Common myeloid progenitor, CD34-positive (primary cell): ENCODE data around the gene CLK3.

Source experiments
- CTCF ChIA-PET: fragments of 350-600 bp; sonication (Branson Sonifier 250); formaldehyde crosslinking; loops from one replicate; lab custom pipeline; 2021; ENCODE audit warnings: antibody characterized with exemption; lab: Charles Lee
- POLR2A ChIA-PET: fragments of 350-600 bp; sonication (Branson Sonifier 250); formaldehyde crosslinking; loops from one replicate; lab custom pipeline; 2021; ENCODE audit warnings: antibody characterized with exemption; lab: Charles Lee
- DNase-seq, 3 donors: peaks; one replicate each; pipeline versions ENCODE4 v3.0.0 to v3.0.0-alpha.2; 2013
- H3K27ac ChIP-seq, 2 experiments: 1 replicate in 1 of 2; 2 replicates in 1 of 2; pipeline ENCODE4 v1.7.0; 2013; ENCODE audit warnings: inconsistent platforms in 2 of 2, low read length in 2 of 2, mild to moderate bottlenecking in 2 of 2, low read depth in 1 of 2, moderate library complexity in 1 of 2; ENCODE audit not compliant: severe bottlenecking in 2 of 2, insufficient read depth in 1 of 2, poor library complexity in 1 of 2
- H3K27me3 ChIP-seq, 5 experiments: replicated peaks in 2 of 5; 1 replicate in 3 of 5; 2 replicates in 2 of 5; pipeline versions ENCODE4 v1.6.1 to v1.7.0; 2013; ENCODE audit warnings: low read length in 4 of 5, mild to moderate bottlenecking in 2 of 5, moderate library complexity in 2 of 5, inconsistent platforms in 1 of 5; ENCODE audit not compliant: insufficient read depth in 5 of 5, control insufficient read depth in 4 of 5
- H3K36me3 ChIP-seq, 4 experiments: 1 replicate in 2 of 4; 2 replicates in 2 of 4; pipeline versions ENCODE4 v1.6.1 to v1.7.0; 2013; ENCODE audit warnings: low read length in 3 of 4, control low read depth in 1 of 4, mild to moderate bottlenecking in 1 of 4; ENCODE audit not compliant: control insufficient read depth in 4 of 4, insufficient read depth in 4 of 4
- H3K4me1 ChIP-seq, 4 experiments: 1 replicate in 3 of 4; 2 replicates in 1 of 4; pipeline versions ENCODE4 v1.6.1 to v1.7.1; 2013; ENCODE audit warnings: low read length in 3 of 4, mild to moderate bottlenecking in 3 of 4, control low read depth in 1 of 4, inconsistent platforms in 1 of 4, moderate library complexity in 1 of 4; ENCODE audit not compliant: control insufficient read depth in 4 of 4, insufficient read depth in 4 of 4; ENCODE audit errors: control extremely low read depth in 1 of 4
- H3K4me3 ChIP-seq, 7 experiments: 1 replicate in 4 of 7; 2 replicates in 3 of 7; pipeline versions ENCODE4 v1.5.1 to v1.7.0; 2013; ENCODE audit warnings: mild to moderate bottlenecking in 7 of 7, low read length in 6 of 7, moderate library complexity in 6 of 7, inconsistent platforms in 2 of 7, low read depth in 2 of 7, control low read depth in 1 of 7; ENCODE audit not compliant: insufficient read depth in 4 of 7, control insufficient read depth in 1 of 7; ENCODE audit errors: extremely low read depth in 1 of 7
- H3K9me3 ChIP-seq, 5 experiments: 1 replicate in 4 of 5; 2 replicates in 1 of 5; pipeline versions ENCODE4 v1.6.1 to v1.7.1; 2013; ENCODE audit warnings: low read length in 4 of 5, mild to moderate bottlenecking in 2 of 5, inconsistent platforms in 1 of 5, low read depth in 1 of 5, moderate library complexity in 1 of 5; ENCODE audit not compliant: control insufficient read depth in 4 of 5, insufficient read depth in 2 of 5; ENCODE audit errors: control extremely low read depth in 1 of 5
- WGBS: methylation state at CpG from one replicate; pipeline ENCODE4 v1.1.5; 2013; ENCODE audit not compliant: insufficient coverage; 5-methylcytosine and 5-hydroxymethylcytosine counted together

Gene CLK3

GRCh38 chr15:74579001-74579400, 36.6 kb upstream of the CLK3 start:
- no peak for DNase-seq
- ChIA-PET CTCF (no interaction called here), POLR2A (no interaction called here)
- H3K27me3 ChIP-seq: no peaks in the 10 kb centered on the region
- no peaks in the 10 kb centered on the region for H3K9me3 ChIP-seq
- no peak overlapping the region for H3K27ac ChIP-seq
- WGBS: 100% methylated on average over 5 of the region's 9 CpGs
- H3K4me3 ChIP-seq: no peak overlapping the region
- H3K36me3 ChIP-seq: peaks cover 7 to 41% (median 35%) of the 10 kb centered on the region in 4 experiments
- peaks cover 0 to 11% (median 1%) of the 10 kb centered on the region in 4 experiments for H3K4me1 ChIP-seq

GRCh38 chr15:74580538-74581350, 34.9 kb upstream of the CLK3 start:
- DNase-seq: peak in 1 of 3 donors; percentile 11
- no peaks in the 10 kb centered on the region for H3K27me3 ChIP-seq
- peaks cover 2 to 40% (median 25%) of the 10 kb centered on the region in 4 experiments for H3K36me3 ChIP-seq
- ChIA-PET CTCF (interaction anchor here (1.0 kb wide), 1 partner anchor 11 kb away, joined by 3 read pairs; no protein-coding TSS in a partner anchor), POLR2A (interaction anchor here (0.6 to 1.2 kb wide), 2 partner anchors 18 to 27 kb away, joined by 3 to 6 read pairs; no protein-coding TSS in a partner anchor)
- 91% methylated on average over 6 of the region's 7 CpGs for WGBS
- no peaks in the 10 kb centered on the region for H3K9me3 ChIP-seq
- peaks cover 0 to 24% (median 6%) of the 10 kb centered on the region in 4 experiments for H3K4me1 ChIP-seq
- H3K27ac ChIP-seq: no peak overlapping the region
- no peak overlapping the region for H3K4me3 ChIP-seq

DNA sequence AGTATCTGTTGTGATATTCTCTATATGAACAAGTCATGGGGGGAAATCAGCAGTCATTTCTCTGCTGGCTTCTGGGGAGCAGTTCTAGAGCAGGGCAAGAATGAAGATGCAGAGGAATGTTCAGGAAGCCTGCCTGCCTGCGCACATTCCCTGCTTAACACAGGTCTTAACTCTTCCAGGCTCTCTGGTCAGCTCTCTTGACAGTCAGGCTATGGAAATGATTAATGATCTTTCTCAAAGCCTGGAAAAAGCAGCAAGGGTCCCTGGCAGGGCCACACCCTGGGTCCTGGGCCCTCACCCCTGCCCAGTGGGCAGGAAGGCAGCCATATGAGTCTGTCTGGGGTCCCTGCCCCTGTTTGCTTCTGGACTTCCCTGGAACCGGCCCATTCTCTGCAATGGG, 31.4 kb upstream of the CLK3 start:
- peaks cover 0 to 24% (median 8%) of the 10 kb centered on the region in 4 experiments for H3K4me1 ChIP-seq
- WGBS: 82% methylated on average over 1 of the region's 2 CpGs
- no peaks in the 10 kb centered on the region for H3K27me3 ChIP-seq
- H3K4me3 ChIP-seq: no peak overlapping the region
- H3K9me3 ChIP-seq: no peaks in the 10 kb centered on the region
- H3K27ac ChIP-seq: no peak overlapping the region
- CTCF ChIA-PET: interaction anchor here (1.1 kb wide), 1 partner anchor 38 kb away, joined by 3 read pairs; no protein-coding TSS in a partner anchor
- H3K36me3 ChIP-seq: peaks cover 2 to 30% (median 19%) of the 10 kb centered on the region in 4 experiments
- POLR2A ChIA-PET: no interaction called here
- DNase-seq: no peak

DNA sequence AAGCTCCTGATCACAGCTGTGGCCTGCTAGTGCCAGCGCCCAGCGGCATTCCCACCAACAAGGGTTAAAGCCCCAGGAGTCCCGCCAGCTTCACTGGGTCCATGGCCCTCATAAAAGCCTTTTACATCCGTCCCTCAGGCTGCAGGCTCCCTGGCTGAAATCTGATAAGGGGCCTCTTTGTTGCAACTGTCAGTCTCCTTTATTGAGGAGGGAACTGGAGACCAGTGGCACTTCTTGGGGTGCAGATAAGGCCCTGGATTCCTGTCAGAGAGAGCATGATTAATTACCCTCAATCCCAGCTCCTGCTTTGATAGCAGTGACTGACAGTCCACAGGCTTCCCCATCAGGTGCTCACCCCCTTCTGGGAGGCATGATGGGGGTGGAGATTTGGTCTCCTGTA, 30.9 kb upstream of the CLK3 start:
- CTCF ChIA-PET: interaction anchor here (0.7 to 1.1 kb wide), 2 partner anchors 39 to 80 kb away, joined by 3 read pairs; no protein-coding TSS in a partner anchor

GRCh38 chr15:74585191-74585590, 30.4 kb upstream of the CLK3 start:
- no peak for DNase-seq
- H3K36me3 ChIP-seq: peaks cover 5 to 35% (median 22%) of the 10 kb centered on the region in 4 experiments
- no CpG with 5 or more reads among the region's 3 CpGs for WGBS
- ChIA-PET POLR2A (no interaction called here), CTCF (interaction anchor here (0.7 to 1.1 kb wide), 2 partner anchors 39 to 81 kb away, joined by 3 read pairs; no protein-coding TSS in a partner anchor)
- no peaks in the 10 kb centered on the region for H3K9me3 ChIP-seq
- peaks cover 0 to 24% (median 8%) of the 10 kb centered on the region in 4 experiments for H3K4me1 ChIP-seq
- H3K27ac ChIP-seq: no peak overlapping the region
- no peaks in the 10 kb centered on the region for H3K27me3 ChIP-seq
- H3K4me3 ChIP-seq: no peak overlapping the region

More for the DNA sequence above, 30.9 kb upstream of the CLK3 start:
- no peaks in the 10 kb centered on the region for H3K27me3 ChIP-seq
- peaks cover 0 to 24% (median 8%) of the 10 kb centered on the region in 4 experiments for H3K4me1 ChIP-seq
- POLR2A ChIA-PET: no interaction called here
- peak in 2 of 3 donors; percentile 12 to 33 for DNase-seq
- H3K27ac ChIP-seq: no peak overlapping the region
- peaks cover 2 to 31% (median 20%) of the 10 kb centered on the region in 4 experiments for H3K36me3 ChIP-seq
- no peak overlapping the region for H3K4me3 ChIP-seq
- H3K9me3 ChIP-seq: no peaks in the 10 kb centered on the region
- 37% methylated on average over 3 of the region's 4 CpGs for WGBS

GRCh38 chr15:74585857-74586256, 29.8 kb upstream of the CLK3 start:
- 100% methylated on average over 8 of the region's 9 CpGs for WGBS

GRCh38 chr15:74589826-74590225, 25.8 kb upstream of the CLK3 start:
- Histone ChIP-seq H3K36me3 (peaks cover 9 to 59% (median 43%) of the 10 kb centered on the region in 4 experiments), H3K27ac (no peak overlapping the region)
- POLR2A ChIA-PET: no interaction called here

More at GRCh38 chr15:74585857-74586256, 29.8 kb upstream of the CLK3 start:
- ChIA-PET CTCF (no interaction called here), POLR2A (no interaction called here)
- no peaks in the 10 kb centered on the region for H3K9me3 ChIP-seq
- H3K27me3 ChIP-seq: no peaks in the 10 kb centered on the region
- H3K4me1 ChIP-seq: peaks cover 0 to 21% (median 8%) of the 10 kb centered on the region in 4 experiments
- no peak overlapping the region for H3K27ac ChIP-seq
- peaks cover 7 to 42% (median 24%) of the 10 kb centered on the region in 4 experiments for H3K36me3 ChIP-seq
- DNase-seq: no peak
- H3K4me3 ChIP-seq: no peak overlapping the region

More at GRCh38 chr15:74589826-74590225, 25.8 kb upstream of the CLK3 start:
- DNase-seq: no peak
- Histone ChIP-seq H3K27me3 (no peaks in the 10 kb centered on the region), H3K4me3 (no peak overlapping the region), H3K9me3 (no peaks in the 10 kb centered on the region), H3K4me1 (peaks cover 0 to 6% (median 3%) of the 10 kb centered on the region in 4 experiments)
- CTCF ChIA-PET: interaction anchor here (1.6 to 2.2 kb wide), 2 partner anchors 8 to 13 kb away, joined by 6 to 7 read pairs; no protein-coding TSS in a partner anchor
- WGBS: 100% methylated on average over 3 of the region's 6 CpGs
